HEK293 (cell line): ENCODE results near the gene KHDC1L.
A peak's percentile ranks its signal among the peaks of the same experiment; 100 is the strongest.

Experiments used
- CTCF ChIA-PET: fragments of 350-600 bp; formaldehyde crosslinking; extraction: SDS; loops from one replicate; lab custom pipeline; 2021; ENCODE audit warnings: antibody characterized with exemption; lab: Yijun Ruan, JAX
- POLR2A ChIA-PET: fragments of 300-600 bp; formaldehyde crosslinking; extraction: SDS; loops from one replicate; lab custom pipeline; 2020; ENCODE audit warnings: antibody characterized with exemption, inconsistent platforms; lab: Yijun Ruan, JAX
- H3K27ac ChIP-seq: fragments of 200-500 bp; sonication (Bioruptor generic); 2 replicates; pipeline ENCODE4 v1.5.1; 2014; ENCODE audit warnings: low read depth, low read length, control low read depth, inconsistent platforms; ENCODE audit errors: extremely low read depth
- H3K36me3 ChIP-seq, 2 experiments: fragments of 200-500 bp in 1 of 2; sonication (Bioruptor generic) in 1 of 2; 1 replicate in 1 of 2; 2 replicates in 1 of 2; pipeline ENCODE4 v1.5.1; 2014 to 2017; ENCODE audit warnings: inconsistent platforms in 2 of 2, low read length in 2 of 2; ENCODE audit not compliant: control insufficient read depth in 2 of 2, insufficient read depth in 1 of 2
- H3K4me1 ChIP-seq: fragments of 200-500 bp; sonication (Bioruptor generic); 2 replicates; pipeline ENCODE4 v1.5.1; 2014; ENCODE audit warnings: mild to moderate bottlenecking, low read length, inconsistent platforms; ENCODE audit not compliant: control insufficient read depth, insufficient read depth
- H3K4me3 ChIP-seq: 2 replicates; pipeline ENCODE4 v1.5.1; 2011; ENCODE audit warnings: low read depth, mild to moderate bottlenecking, control low read depth, low read length, moderate library complexity
- H3K9me3 ChIP-seq: fragments of 200-500 bp; sonication (Bioruptor generic); 2 replicates; pipeline ENCODE4 v1.5.1; 2014; ENCODE audit warnings: low read depth, low read length, inconsistent platforms; ENCODE audit not compliant: control insufficient read depth, insufficient read depth
- BCL11A ChIP-seq: fragments of 450-650 bp; formaldehyde crosslinking; IDR thresholded peaks from 2 replicates; pipeline ENCODE4 v1.5.1; 2016; ENCODE audit warnings: low read depth, missing biosample characterization, missing genetic modification characterization
- HOXC10 ChIP-seq: sonication (generic); formaldehyde crosslinking; IDR thresholded peaks from 2 replicates; pipeline ENCODE4 v1.8.1; 2023; ENCODE audit warnings: mild to moderate bottlenecking, missing genetic modification reagents
- KLF1 ChIP-seq: fragments of 450-650 bp; formaldehyde crosslinking; IDR thresholded peaks from 2 replicates; pipeline ENCODE4 v1.5.1; 2016; ENCODE audit warnings: missing biosample characterization, missing genetic modification characterization
- KLF10 ChIP-seq: fragments of 450-650 bp; IDR thresholded peaks from 2 replicates; pipeline ENCODE4 v1.5.1; 2018; ENCODE audit warnings: missing biosample characterization, mild to moderate bottlenecking, missing genetic modification characterization
- KLF7 ChIP-seq: fragments of 450-650 bp; formaldehyde crosslinking; IDR thresholded peaks from 2 replicates; pipeline ENCODE4 v1.5.1; 2016; ENCODE audit warnings: missing biosample characterization, missing genetic modification characterization, borderline replicate concordance
- PRDM1 ChIP-seq: fragments of 450-650 bp; formaldehyde crosslinking; IDR thresholded peaks from 2 replicates; pipeline ENCODE4; 2016; ENCODE audit warnings: missing biosample characterization, missing genetic modification characterization
- SCRT1 ChIP-seq: fragments of 450-650 bp; formaldehyde crosslinking; IDR thresholded peaks from 2 replicates; pipeline ENCODE4 v1.5.1; 2016; ENCODE audit warnings: missing biosample characterization, missing genetic modification characterization, borderline replicate concordance
- ZBTB17 ChIP-seq: fragments of 450-650 bp; formaldehyde crosslinking; IDR thresholded peaks from 2 replicates; pipeline ENCODE4 v1.5.1; 2016; ENCODE audit warnings: missing biosample characterization, missing genetic modification characterization
- ZNF112 ChIP-seq: fragments of 450-650 bp; formaldehyde crosslinking; IDR thresholded peaks from 2 replicates; pipeline ENCODE4 v1.5.0; 2017; ENCODE audit warnings: missing biosample characterization, missing genetic modification characterization
- ZNF169 ChIP-seq: fragments of 450-650 bp; formaldehyde crosslinking; IDR thresholded peaks from 2 replicates; pipeline ENCODE4 v1.5.1; 2016; ENCODE audit warnings: missing biosample characterization, missing genetic modification characterization
- ZNF175 ChIP-seq: fragments of 450-650 bp; formaldehyde crosslinking; IDR thresholded peaks from 2 replicates; pipeline ENCODE4 v1.5.1; 2016; ENCODE audit warnings: missing biosample characterization, missing genetic modification characterization
- ZNF280D ChIP-seq: fragments of 450-650 bp; formaldehyde crosslinking; IDR thresholded peaks from 2 replicates; pipeline ENCODE4 v1.5.1; 2016; ENCODE audit warnings: missing biosample characterization, missing genetic modification characterization
- ZNF335 ChIP-seq: fragments of 450-650 bp; formaldehyde crosslinking; conservative IDR thresholded peaks from 2 replicates; pipeline ENCODE4 v1.5.1; 2016; ENCODE audit warnings: missing biosample characterization, missing genetic modification characterization
- ZNF473 ChIP-seq: fragments of 450-650 bp; formaldehyde crosslinking; IDR thresholded peaks from 2 replicates; pipeline ENCODE4 v1.5.1; 2017; ENCODE audit warnings: missing biosample characterization, missing genetic modification characterization
- ZNF488 ChIP-seq: fragments of 450-650 bp; formaldehyde crosslinking; IDR thresholded peaks from 2 replicates; pipeline ENCODE4 v1.5.1; 2016; ENCODE audit warnings: missing biosample characterization, missing genetic modification characterization
- ZNF514 ChIP-seq: fragments of 450-650 bp; formaldehyde crosslinking; IDR thresholded peaks from 2 replicates; pipeline ENCODE4 v1.5.1; 2016; ENCODE audit warnings: missing biosample characterization, missing genetic modification characterization
- ZNF558 ChIP-seq: fragments of 450-650 bp; formaldehyde crosslinking; IDR thresholded peaks from 2 replicates; pipeline ENCODE4 v1.5.1; 2016; ENCODE audit warnings: missing biosample characterization, missing genetic modification characterization
- ZNF791 ChIP-seq: fragments of 450-650 bp; formaldehyde crosslinking; IDR thresholded peaks from 2 replicates; pipeline ENCODE4 v1.5.1; 2016; ENCODE audit warnings: missing biosample characterization, missing genetic modification characterization
- ZSCAN16 ChIP-seq: fragments of 450-650 bp; formaldehyde crosslinking; IDR thresholded peaks from 2 replicates; pipeline ENCODE4 v1.5.1; 2016; ENCODE audit warnings: missing biosample characterization, missing genetic modification characterization

The KHDC1L gene

GRCh38 chr6:73254323-73254722 lies 29.0 kb upstream of the KHDC1L start (continued):
- TF ChIP-seq ZNF791 (tag by site-specific recombination), result 0 out of 2 replicates have a peak, but pooled peaks have one; percentile 47

- Histone ChIP-seq H3K4me1 (no peaks in the 10 kb centered on the region), H3K27ac (no peak overlapping the region), H3K36me3 (no peaks in the 10 kb centered on the region; a peak in 1 of 3 replicates)
- CTCF ChIA-PET, result interaction anchor here (0.7 kb wide), 1 partner anchor 15 kb away, joined by 3 read pairs; no protein-coding TSS in a partner anchor
- TF ChIP-seq ZNF473 (tag by site-specific recombination) (no peak), ZNF514 (tag by site-specific recombination) (no peak), KLF10 (no peak), ZNF335 (tag by site-specific recombination) (no peak), KLF7 (tag by site-specific recombination) (no peak), BCL11A (tag by site-specific recombination) (no peak), ZBTB17 (no peak), ZNF280D (tag by site-specific recombination) (no peak), PRDM1 (tag by site-specific recombination) (no peak), SCRT1 (no peak), ZNF169 (tag by site-specific recombination) (no peak), ZSCAN16 (tag by site-specific recombination) (no peak), KLF1 (tag by site-specific recombination) (no peak), ZNF488 (no peak)
- TF ChIP-seq, all 188 proteins: peak for 0
- no peak overlapping the region for H3K4me3 ChIP-seq
- H3K9me3 ChIP-seq, result no peaks in the 10 kb centered on the region
- POLR2A ChIA-PET, result no interaction called here
These were observed 27.4 kb upstream of the KHDC1L start for GRCh38 chr6:73252703-73253102.

GRCh38 chr6:73250016-73250415 lies 24.7 kb upstream of the KHDC1L start:
- Histone ChIP-seq H3K27ac (no peak overlapping the region), H3K4me3 (no peak overlapping the region), H3K36me3 (no peaks in the 10 kb centered on the region; a peak in 1 of 3 replicates), H3K9me3 (no peaks in the 10 kb centered on the region), H3K4me1 (no peaks in the 10 kb centered on the region)
- CTCF ChIA-PET, result interaction anchor here (0.6 kb wide), 1 partner anchor 75 kb away, joined by 3 read pairs; no protein-coding TSS in a partner anchor
- POLR2A ChIA-PET, result no interaction called here
- TF ChIP-seq ZNF112 (tag by site-specific recombination) (no peak), ZNF558 (no peak), ZNF175 (tag by site-specific recombination) (no peak), HOXC10 (CRISPR knock-in tag) (no peak)
- TF ChIP-seq, all 188 proteins: peak for 0
